Lung (tissue), 12 donors: ENCODE results near the gene MRPL9. TPM values are rescaled to one million over a fixed set of nuclear protein-coding genes. Genes with fewer than 3 reads are reported as not detected.

Experiments
- ATAC-seq: fragments of 200-7000 bp; cut with Tn5 transposase; one replicate; pipeline ENCODE4 v1.9.1; 2020; ENCODE audit warnings: moderate number of reproducible peaks; ENCODE audit not compliant: insufficient read depth, low FRiP score
- DNase-seq, 3 donors: peaks; one replicate each; pipeline ENCODE4 v3.0.0-alpha.2; 2013 to 2017
- H3K27ac ChIP-seq, 2 donors: one replicate each; pipeline ENCODE4 v1.5.1; 2013; ENCODE audit warnings: mild to moderate bottlenecking in 2 of 2, moderate library complexity in 2 of 2, control low read depth in 1 of 2, inconsistent platforms in 1 of 2, low read depth in 1 of 2, low read length in 1 of 2
- H3K27me3 ChIP-seq, 3 donors: one replicate each; pipeline ENCODE4 v1.5.1; 2013; ENCODE audit warnings: low read length in 2 of 3; ENCODE audit not compliant: control insufficient read depth in 3 of 3, insufficient read depth in 3 of 3
- H3K36me3 ChIP-seq, 4 donors: one replicate each; pipeline ENCODE4 v1.5.1; 2013; ENCODE audit warnings: low read length in 4 of 4, mild to moderate bottlenecking in 1 of 4, moderate library complexity in 1 of 4; ENCODE audit not compliant: control insufficient read depth in 4 of 4, insufficient read depth in 4 of 4
- H3K4me1 ChIP-seq, 5 donors: one replicate each; pipeline ENCODE4 v1.5.1; 2013; ENCODE audit warnings: low read length in 5 of 5, mild to moderate bottlenecking in 2 of 5, moderate library complexity in 1 of 5; ENCODE audit not compliant: control insufficient read depth in 5 of 5, insufficient read depth in 5 of 5
- H3K4me3 ChIP-seq: one replicate; pipeline ENCODE4 v1.5.1; 2013; ENCODE audit warnings: mild to moderate bottlenecking, control low read depth, moderate library complexity
- H3K9ac ChIP-seq, 2 donors: one replicate each; pipeline ENCODE4 v1.5.1; 2013; ENCODE audit warnings: low read length in 2 of 2, control low read depth in 1 of 2; ENCODE audit not compliant: insufficient read depth in 1 of 2
- H3K9me3 ChIP-seq, 4 donors: one replicate each; pipeline ENCODE4 v1.5.1; 2013; ENCODE audit warnings: low read length in 3 of 4, mild to moderate bottlenecking in 1 of 4, moderate library complexity in 1 of 4; ENCODE audit not compliant: control insufficient read depth in 4 of 4, insufficient read depth in 3 of 4
- CTCF ChIP-seq: IDR thresholded peaks from 2 replicates; pipeline ENCODE4 v1.5.1; 2012; ENCODE audit warnings: mild to moderate bottlenecking; ENCODE audit errors: control extremely low read depth, extremely low read depth
- WGBS, 2 donors: extraction: QIAGEN DNeasy Blood & Tissue Kit; methylation state at CpG; one replicate each; pipeline ENCODE4 v1.1.7; 2013; 5-methylcytosine and 5-hydroxymethylcytosine counted together
- polyA plus RNA-seq, 2 donors: library from polyadenylated mRNA; stranded (reverse); fragments of 200-250 nt; gene quantifications; one replicate each; pipeline ENCODE4 v1.2.1, GENCODE V29; 2013
- total RNA-seq, 2 donors: library from RNA; depleted of rRNA in 1 of 2; stranded (reverse); fragments of >200 nt in 1 of 2; gene quantifications; one replicate each; pipeline ENCODE4 v1.2.1, GENCODE V29; 2014 to 2021
- donor health status: control.
- donor health status: control.
- donor health status: Bipolar disorder and iron deficiency.
- donor health status: healthy.
- donor health status: DM: yes; HTN: yes; CAD: no.

The MRPL9 gene
- total and polyA plus RNA-seq, 4 donors = 51.0 to 68.1 (median 55.6) TPM

- H3K27me3 ChIP-seq = peaks cover 0 to 41% (median 11%) of the 10 kb centered on the region in 3 donors
- H3K4me3 ChIP-seq = peak overlapping the region; percentile 57
- peak overlapping the region in 1 of 2 donors; percentile 57 for H3K27ac ChIP-seq
- no peaks in the 10 kb centered on the region for H3K9me3 ChIP-seq
- ATAC-seq (no peak), DNase-seq (peak in 1 of 3 donors; percentile 3)
- peaks cover 0 to 6% (median 3%) of the 10 kb centered on the region in 5 donors for H3K4me1 ChIP-seq
- no peak overlapping the region for H3K9ac ChIP-seq
- no peaks in the 10 kb centered on the region for H3K36me3 ChIP-seq
- 1% methylated on average over 50 to 52 of the region's 52 CpGs for WGBS, 2 donors
- TF ChIP-seq CTCF = no peak
Observed at GRCh38 chr1:151790940-151791651, 27.8 kb upstream of the MRPL9 start.

- H3K27ac ChIP-seq = peak within 1 kb of the TSS; percentile 43 to 72
- 0 to 1% methylated on average over 50 to 58 of the region's 58 CpGs for WGBS, 2 donors
- peak; percentile 7 for TF ChIP-seq CTCF
Observed at GRCh38 chr1:151790071-151790939, 27.0 kb upstream of the MRPL9 start, which contains the start of gene TDRKH. TSS of gene TDRKH (minus strand) at chr1:151790500. CDS start at chr1:151783022, 7,478 bp downstream.

GRCh38 chr1:151787689-151788088 lies 24.4 kb upstream of the MRPL9 start:
- WGBS, 2 donors = 92 to 98% methylated on average over 3 of the region's 3 CpGs
- peaks cover 0 to 38% (median 11%) of the 10 kb centered on the region in 3 donors for H3K27me3 ChIP-seq
- no peaks in the 10 kb centered on the region for H3K36me3 ChIP-seq
- H3K4me1 ChIP-seq = peaks cover 0 to 6% (median 3%) of the 10 kb centered on the region in 5 donors
- no peak for ATAC-seq
- H3K4me3 ChIP-seq = no peak overlapping the region
- DNase-seq = no peak
- TF ChIP-seq CTCF = no peak
- no peaks in the 10 kb centered on the region for H3K9me3 ChIP-seq
- H3K9ac ChIP-seq = no peak overlapping the region
- H3K27ac ChIP-seq = no peak overlapping the region

More at GRCh38 chr1:151790071-151790939, 27.0 kb upstream of the MRPL9 start, which contains the start of gene TDRKH:
- Histone ChIP-seq H3K4me3 (peak within 1 kb of the TSS; percentile 70), H3K9ac (no peak within 1 kb of the TSS), H3K36me3 (no peaks in the 10 kb centered on the region), H3K9me3 (no peaks in the 10 kb centered on the region), H3K4me1 (peaks cover 0 to 6% (median 3%) of the 10 kb centered on the region in 5 donors), H3K27me3 (peaks cover 0 to 42% (median 11%) of the 10 kb centered on the region in 3 donors)
- DNase-seq (peak; percentile 96 to 98 (median 97)), ATAC-seq (peak; percentile 99)
